A549 (cell line): ENCODE measurements around the gene NBEAL1. TPM values are rescaled to one million over a fixed set of nuclear protein-coding genes. Genes with fewer than 3 reads are reported as not detected.
A peak's percentile ranks its signal among the peaks of the same experiment; 100 is the strongest.
"Not testable (repeated sequence)": the region's sequence is repeated elsewhere in the genome, so short reads cannot be mapped to it uniquely, and the experiment has no call there.

Source experiments
- ATAC-seq, 2 experiments: fragments of 200-7000 bp in 1 of 2; fragments of >200 bp in 1 of 2; cut with Nextera tagmentation in 1 of 2; cut with Tn5 transposase in 1 of 2; 3 replicates each; pipeline versions ENCODE4 v1.8.0 to v1.9.1; 2018 to 2020; ENCODE audit warnings: mild to moderate bottlenecking in 1 of 2, moderate library complexity in 1 of 2
- CTCF ChIA-PET: fragments of 300-600 bp; sonication (Branson Sonifier 250); formaldehyde crosslinking; extraction: SDS; loops from one replicate; lab custom pipeline; 2021; ENCODE audit warnings: antibody characterized with exemption, inconsistent platforms; lab: Yijun Ruan, JAX
- POLR2A ChIA-PET: fragments of 350-600 bp; formaldehyde crosslinking; extraction: SDS; loops from one replicate; lab custom pipeline; 2021; ENCODE audit warnings: antibody characterized with exemption, inconsistent platforms; lab: Yijun Ruan, JAX
- DNase-seq, 2 experiments: peaks; one replicate each; pipeline versions ENCODE4 v3.0.0 to v3.0.0-alpha.2; 2011 to 2016; ENCODE audit warnings: low read depth in 1 of 2, low spot score in 1 of 2
- FAIRE-seq: peaks from 2 replicates; lab custom pipeline; 2011; peaks lifted over from hg19 to GRCh38; lab: Jason Lieb, UNC
- H3K27ac ChIP-seq, 2 experiments: fragments of >200 bp; sonication (Bioruptor Twin); formaldehyde crosslinking; 3 replicates each; pipeline ENCODE4 v1.5.1; 2016 to 2017
- H3K4me1 ChIP-seq: fragments of >200 bp; sonication (Bioruptor Twin); formaldehyde crosslinking; 3 replicates; pipeline ENCODE4 v1.6.1; 2016
- H3K4me2 ChIP-seq: fragments of >200 bp; sonication (Bioruptor Twin); formaldehyde crosslinking; 3 replicates; pipeline ENCODE4 v1.6.1; 2016
- H3K4me3 ChIP-seq: fragments of >200 bp; sonication (Bioruptor Twin); formaldehyde crosslinking; 3 replicates; pipeline ENCODE4 v1.5.1; 2016
- H3K9me3 ChIP-seq: fragments of >200 bp; sonication (Bioruptor Twin); formaldehyde crosslinking; 3 replicates; pipeline ENCODE4 v1.6.1; 2016
- BHLHE40 ChIP-seq: IDR thresholded peaks from 2 replicates; pipeline ENCODE4 v1.6.1; 2012; ENCODE audit warnings: low read depth, low read length, inconsistent platforms
- CBX2 ChIP-seq: fragments of 200-600 bp; sonication (generic); IDR thresholded peaks from 2 replicates; pipeline ENCODE4 v1.6.1; 2016; ENCODE audit warnings: low read depth, mild to moderate bottlenecking, borderline replicate concordance
- CEBPB ChIP-seq, 2 experiments: fragments of >200 bp in 1 of 2; sonication (Bioruptor Twin) in 1 of 2; formaldehyde crosslinking in 1 of 2; IDR thresholded peaks; 2 replicates each; pipeline ENCODE4 v1.6.1; 2012 to 2016
- CHD2 ChIP-seq: fragments of 150-350 bp; IDR thresholded peaks from 2 replicates; pipeline ENCODE4 v1.6.1; 2014; ENCODE audit warnings: low read length; ENCODE audit not compliant: partially characterized antibody
- ELK1 ChIP-seq: fragments of 150-350 bp; IDR thresholded peaks from 2 replicates; pipeline ENCODE4 v1.6.1; 2014; ENCODE audit warnings: low read depth, mild to moderate bottlenecking, low read length
- FOSL2 ChIP-seq, 2 experiments: fragments of 450-650 bp in 1 of 2; fragments of >200 bp in 1 of 2; sonication (Bioruptor Twin) in 1 of 2; formaldehyde crosslinking; IDR thresholded peaks; 2 replicates each; pipeline versions ENCODE4 v1.5.0 to v1.6.1; 2016 to 2020; ENCODE audit warnings: mild to moderate bottlenecking in 1 of 2, moderate library complexity in 1 of 2
- HEYL ChIP-seq: fragments of 250-450 bp; sonication (Bioruptor Pico); IDR thresholded peaks from 2 replicates; pipeline ENCODE4 v1.8.0; 2021; ENCODE audit warnings: mild to moderate bottlenecking, moderate library complexity
- JUN ChIP-seq, 2 experiments: fragments of >200 bp; sonication (Bioruptor Twin); formaldehyde crosslinking; IDR thresholded peaks; 2 replicates in 1 of 2; 3 replicates in 1 of 2; pipeline ENCODE4 v1.6.1; 2016 to 2017
- JUNB ChIP-seq: fragments of >200 bp; sonication (Bioruptor Twin); formaldehyde crosslinking; IDR thresholded peaks from 2 replicates; pipeline ENCODE4 v1.6.1; 2016
- KDM5A ChIP-seq: fragments of 200-600 bp; sonication (generic); IDR thresholded peaks from 2 replicates; pipeline ENCODE4 v1.6.1; 2016; ENCODE audit warnings: antibody characterized with exemption, mild to moderate bottlenecking
- MAFK ChIP-seq: fragments of 450-650 bp; IDR thresholded peaks from 2 replicates; pipeline ENCODE4 v1.6.1; 2014; ENCODE audit not compliant: partially characterized antibody
- MAX ChIP-seq: IDR thresholded peaks from 2 replicates; pipeline ENCODE4 v1.6.1; 2012
- MAZ ChIP-seq: fragments of 150-350 bp; IDR thresholded peaks from 2 replicates; pipeline ENCODE4 v1.6.1; 2014; ENCODE audit warnings: antibody characterized with exemption, low read depth, low read length, borderline replicate concordance
- MYC ChIP-seq: IDR thresholded peaks from 2 replicates; pipeline ENCODE4 v1.6.1; 2012; ENCODE audit warnings: mild to moderate bottlenecking, inconsistent platforms, low read length, improper control_type of control experiment, borderline replicate concordance
- NFE2L2 ChIP-seq: fragments of 150-350 bp; conservative IDR thresholded peaks from 2 replicates; pipeline ENCODE4 v1.6.1; 2014; ENCODE audit warnings: low read length
- PBX3 ChIP-seq: IDR thresholded peaks from 2 replicates; pipeline ENCODE4 v1.6.1; 2012
- RARB ChIP-seq: fragments of 250-450 bp; sonication (Bioruptor Pico); IDR thresholded peaks from 2 replicates; pipeline ENCODE4 v1.8.0; 2021; ENCODE audit warnings: mild to moderate bottlenecking, moderate library complexity
- RCOR1 ChIP-seq: fragments of 150-350 bp; IDR thresholded peaks from 2 replicates; pipeline ENCODE4 v1.6.1; 2014; ENCODE audit warnings: antibody characterized with exemption, low read length, low read depth
- RFX5 ChIP-seq: fragments of 450-650 bp; IDR thresholded peaks from 2 replicates; pipeline ENCODE4 v1.7.1; 2014; ENCODE audit warnings: antibody characterized with exemption, mild to moderate bottlenecking, moderate library complexity
- RNF2 ChIP-seq: fragments of 200-600 bp; sonication (generic); IDR thresholded peaks from 2 replicates; pipeline ENCODE4 v1.6.1; 2016; ENCODE audit warnings: low read depth, mild to moderate bottlenecking, antibody characterized with exemption, moderate library complexity, borderline replicate concordance
- SMC3 ChIP-seq: fragments of >200 bp; sonication (Bioruptor Twin); formaldehyde crosslinking; IDR thresholded peaks from 3 replicates; pipeline ENCODE4 v1.6.1; 2018; ENCODE audit warnings: inconsistent platforms
- ZSCAN20 ChIP-seq: fragments of 250-450 bp; sonication (Bioruptor Pico); IDR thresholded peaks from 2 replicates; pipeline ENCODE4 v1.8.0; 2022; ENCODE audit warnings: mild to moderate bottlenecking, moderate library complexity
- WGBS: methylation state at CpG from one replicate; pipeline ENCODE4 v1.1.6; 2017; ENCODE audit errors: missing lambda C conversion rate; 5-methylcytosine and 5-hydroxymethylcytosine counted together
- polyA plus RNA-seq, 4 experiments: library from polyadenylated mRNA; depleted of rRNA in 3 of 4; stranded (reverse); fragments of >200 nt; fragmentation: RNase III in 1 of 4; extraction: RNeasy Plus Mini Kit Qiagen cat#74134 plus additional on column Dnase treatment in 1 of 4; gene quantifications; 2 replicates in 3 of 4; 3 replicates in 1 of 4; pipeline ENCODE4 v1.2.3, GENCODE V29; 2011 to 2017
- TF ChIP-seq, protein P1 (sequence below): fragments of 250-450 bp; sonication (Bioruptor Pico); IDR thresholded peaks from 2 replicates; pipeline ENCODE4 v1.5.0; 2021; ENCODE audit warnings: mild to moderate bottlenecking, moderate library complexity, borderline replicate concordance

Gene NBEAL1
- polyA plus RNA-seq, 2 of the 4 experiments (the other 2 are of a cell fraction), result 3.8 to 11.9 TPM

DNA sequence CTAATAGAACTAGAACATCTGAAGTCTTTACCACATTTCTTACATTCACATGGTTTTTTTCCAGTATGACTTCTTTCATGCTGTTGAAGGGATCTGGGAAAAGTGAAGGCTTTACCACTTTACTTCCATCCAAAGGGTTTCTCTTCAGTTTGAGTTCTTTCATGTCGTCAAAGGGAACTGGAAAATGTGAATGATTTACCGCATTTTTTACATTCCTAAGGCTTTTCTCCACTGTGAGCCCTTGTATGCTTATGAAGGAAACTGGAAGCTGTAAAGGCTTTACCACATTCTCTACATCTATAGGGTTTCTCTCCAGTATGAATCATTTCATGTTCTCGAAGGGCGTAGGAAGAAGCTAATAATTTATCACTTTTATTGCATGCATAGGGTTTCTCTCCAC is 46.7 kb downstream of the NBEAL1 start:
- Histone ChIP-seq H3K27ac (peak overlapping the region; percentile 3 to 52; a peak in 2 of 6 replicates), H3K4me1 (peaks cover 20% of the 10 kb centered on the region), H3K4me2 (peak overlapping the region; percentile 58), H3K4me3 (no peak overlapping the region), H3K9me3 (no peaks in the 10 kb centered on the region)
- WGBS, result 12% methylated on average over 4 of the region's 4 CpGs
- DNase-seq (peak; percentile 14 to 62), ATAC-seq (peak; percentile 73 to 91; a peak in 4 of 6 replicates), FAIRE-seq (peak; percentile 28)
- POLR2A ChIA-PET, result no interaction called here
- no peak for TF ChIP-seq CEBPB (IDR thresholded peaks at IDR 0.05)
- TF ChIP-seq MAX, result 0 out of 2 replicates have a peak, but pooled peaks have one; percentile 13
- CTCF ChIA-PET, result no interaction called here

GRCh38 chr2:203062126-203062525 is 47.5 kb downstream of the NBEAL1 start:
- FAIRE-seq (no peak), ATAC-seq (no peak), DNase-seq (no peak)
- POLR2A ChIA-PET, result no interaction called here
- H3K9me3 ChIP-seq, result no peaks in the 10 kb centered on the region
- WGBS, result 82% methylated on average over 3 of the region's 3 CpGs
- no peak overlapping the region for H3K4me3 ChIP-seq
- no peak for TF ChIP-seq JUNB
- TF ChIP-seq FOSL2 (IDR thresholded peaks at IDR 0.05), result no peak
- TF ChIP-seq FOSL2 (CRISPR knock-in tag; IDR thresholded peaks at IDR 0.05), result no peak
- no peak for TF ChIP-seq RARB
- TF ChIP-seq JUN (IDR thresholded peaks at IDR 0.05), result no peak
- TF ChIP-seq BHLHE40, result no peak
- TF ChIP-seq SMC3, result no peak
- TF ChIP-seq NFE2L2, result no peak
- TF ChIP-seq PBX3, result no peak
- TF ChIP-seq, protein P1, sequence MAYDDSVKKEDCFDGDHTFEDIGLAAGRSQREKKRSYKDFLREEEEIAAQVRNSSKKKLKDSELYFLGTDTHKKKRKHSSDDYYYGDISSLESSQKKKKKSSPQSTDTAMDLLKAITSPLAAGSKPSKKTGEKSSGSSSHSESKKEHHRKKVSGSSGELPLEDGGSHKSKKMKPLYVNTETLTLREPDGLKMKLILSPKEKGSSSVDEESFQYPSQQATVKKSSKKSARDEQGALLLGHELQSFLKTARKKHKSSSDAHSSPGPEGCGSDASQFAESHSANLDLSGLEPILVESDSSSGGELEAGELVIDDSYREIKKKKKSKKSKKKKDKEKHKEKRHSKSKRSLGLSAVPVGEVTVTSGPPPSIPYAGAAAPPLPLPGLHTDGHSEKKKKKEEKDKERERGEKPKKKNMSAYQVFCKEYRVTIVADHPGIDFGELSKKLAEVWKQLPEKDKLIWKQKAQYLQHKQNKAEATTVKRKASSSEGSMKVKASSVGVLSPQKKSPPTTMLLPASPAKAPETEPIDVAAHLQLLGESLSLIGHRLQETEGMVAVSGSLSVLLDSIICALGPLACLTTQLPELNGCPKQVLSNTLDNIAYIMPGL (CRISPR knock-in tag), result no peak
- no peak for TF ChIP-seq ZSCAN20
- TF ChIP-seq RFX5, result no peak
- no peak for TF ChIP-seq RNF2
- no peak for TF ChIP-seq HEYL (CRISPR knock-in tag)
- no peak for TF ChIP-seq MYC
- no peak for TF ChIP-seq MAZ
- peaks cover 20% of the 10 kb centered on the region for H3K4me1 ChIP-seq
- peak overlapping the region in 1 of 2 experiments; percentile 39; a peak in 2 of 6 replicates for H3K27ac ChIP-seq
- CTCF ChIA-PET, result interaction anchor here (1.0 kb wide), 1 partner anchor 575 kb away, joined by 3 read pairs; no protein-coding TSS in a partner anchor
- H3K4me2 ChIP-seq, result peak overlapping the region; percentile 58; the same call in 2 of the 3 replicates

DNA sequence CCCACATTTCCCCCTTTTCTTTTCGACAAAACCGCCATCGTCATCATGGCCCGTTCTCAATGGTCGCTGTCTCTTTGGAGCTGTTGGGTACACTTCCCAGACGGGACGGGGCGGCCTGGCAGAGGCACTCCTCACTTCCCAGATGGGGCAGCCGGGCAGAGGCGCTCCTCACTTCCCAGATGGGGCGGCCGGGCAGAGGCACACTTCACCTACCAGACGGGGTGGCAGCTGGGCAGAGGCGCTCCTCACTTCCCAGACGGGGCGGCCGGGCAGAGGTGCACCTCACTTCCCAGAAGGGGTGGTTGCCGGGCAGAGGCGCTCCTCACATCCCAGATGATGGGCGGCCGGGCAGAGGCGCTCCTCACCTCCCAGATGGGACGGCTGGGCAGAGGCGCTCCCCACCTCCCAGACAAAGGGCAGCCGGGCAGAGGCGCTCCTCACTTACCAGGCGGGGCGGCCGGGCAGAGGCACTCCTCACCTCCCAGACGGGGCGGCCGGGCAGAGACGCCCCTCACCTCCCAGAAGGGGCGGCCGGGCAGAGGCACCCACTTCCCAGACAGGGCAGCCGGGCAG is 51.9 kb downstream of the NBEAL1 start:
- H3K4me3 ChIP-seq, H3K4me2 ChIP-seq, CTCF ChIA-PET, DNase-seq, ATAC-seq, FAIRE-seq, H3K27ac ChIP-seq, POLR2A ChIA-PET, H3K9me3 ChIP-seq, H3K4me1 ChIP-seq: not testable (repeated sequence)
- WGBS, result 96% methylated on average over 29 of the region's 36 CpGs

- ATAC-seq, result no peak
- ChIA-PET POLR2A (no interaction called here), CTCF (no interaction called here)
- no peaks in the 10 kb centered on the region for H3K4me1 ChIP-seq
- no peak for DNase-seq
- FAIRE-seq, result no peak
- 0 out of 3 replicates have a peak, but pooled peaks cover 2% of the 10 kb centered on the region for H3K9me3 ChIP-seq
- 54% methylated on average over 2 of the region's 2 CpGs for WGBS
- TF ChIP-seq ELK1 (no peak), KDM5A (no peak), CHD2 (no peak), JUN (IDR thresholded peaks at IDR 0.05) (no peak), FOSL2 (IDR thresholded peaks at IDR 0.05) (no peak), FOSL2 (CRISPR knock-in tag; IDR thresholded peaks at IDR 0.05) (no peak), MAFK (no peak), RCOR1 (no peak), CBX2 (no peak), PBX3 (no peak), ZSCAN20 (no peak)
- H3K4me3 ChIP-seq, result no peak overlapping the region
- no peak overlapping the region for H3K27ac ChIP-seq
- no peak overlapping the region for H3K4me2 ChIP-seq
These were observed 56.0 kb downstream of the NBEAL1 start for GRCh38 chr2:203070701-203071100.
